ENCODE results near the gene PPP2R5C.

- TF ChIP-seq CTCF (IDR thresholded peaks at IDR 0.05) (no peak), EP300 (IDR thresholded peaks at IDR 0.05; ENCODE audit: low read depth) (no peak)
Measured at GRCh38 chr14:101950100-101950499, 188.6 kb downstream of the PPP2R5C start.

All from transverse colon (tissue), 3 donors.